NCI-H2029 (cell line): Measurements from ENCODE around the gene BNC2.

ENCODE experiments used
- DNase-seq: peaks from one replicate; lab custom pipeline; 2025; lab: John Stamatoyannopoulos, UW

The BNC2 gene

DNA sequence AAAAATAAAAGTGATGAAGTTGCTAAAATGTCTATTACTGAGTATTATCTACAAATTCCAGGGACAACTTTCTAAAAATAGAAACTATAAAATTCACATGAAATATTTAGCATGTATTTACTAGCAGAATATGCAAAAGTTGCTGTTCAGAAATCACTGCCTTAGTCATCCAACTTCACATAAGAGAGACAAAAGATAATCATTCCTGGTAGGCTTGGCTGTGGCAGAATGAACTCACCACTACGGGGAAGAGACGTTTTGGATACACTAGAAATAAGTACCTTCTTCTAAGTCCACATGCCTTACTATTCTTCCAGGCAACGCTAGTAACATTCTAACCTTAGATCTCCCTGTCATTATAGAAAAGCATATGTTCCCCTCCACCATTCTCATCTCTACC, 272.2 kb downstream of the BNC2 start:
- no peak for DNase-seq

DNA sequence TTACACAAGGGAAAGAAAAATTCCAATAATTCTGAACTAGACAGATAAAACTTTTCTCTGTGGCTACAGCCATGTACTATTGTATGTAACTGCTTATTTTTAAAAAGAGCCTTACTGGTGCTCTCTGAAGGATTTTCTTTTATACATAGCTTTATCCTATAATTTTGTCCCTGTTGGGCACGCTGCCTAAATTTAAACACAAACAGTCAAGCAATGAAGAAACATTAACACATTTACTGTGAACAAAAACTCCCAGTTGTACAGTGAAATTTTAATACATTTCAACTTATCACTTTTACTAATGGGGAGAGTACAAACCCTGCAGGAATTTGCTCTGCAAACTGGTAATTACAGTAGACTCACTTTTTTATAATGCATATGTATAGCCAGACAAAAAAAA, 273.3 kb downstream of the BNC2 start:
- no peak for DNase-seq

DNA sequence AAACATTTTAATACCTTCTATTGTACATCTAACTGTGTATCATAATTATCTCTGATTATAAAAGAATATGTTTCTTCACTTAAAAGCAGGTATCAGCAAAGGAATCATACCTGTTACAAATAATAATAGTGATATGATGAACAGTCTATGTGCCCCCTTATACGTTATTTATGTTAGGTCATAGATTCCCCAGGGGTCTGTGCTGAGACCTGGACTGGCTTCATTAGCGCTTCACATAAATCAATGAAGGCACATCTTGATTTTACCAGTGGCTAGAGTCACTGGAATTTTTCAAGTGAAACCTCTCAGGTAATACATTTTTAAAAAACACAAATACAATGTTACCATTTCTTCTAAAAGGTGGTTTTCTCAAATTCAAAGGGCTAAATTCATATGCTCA, 275.2 kb downstream of the BNC2 start:
- DNase-seq, result no peak

DNA sequence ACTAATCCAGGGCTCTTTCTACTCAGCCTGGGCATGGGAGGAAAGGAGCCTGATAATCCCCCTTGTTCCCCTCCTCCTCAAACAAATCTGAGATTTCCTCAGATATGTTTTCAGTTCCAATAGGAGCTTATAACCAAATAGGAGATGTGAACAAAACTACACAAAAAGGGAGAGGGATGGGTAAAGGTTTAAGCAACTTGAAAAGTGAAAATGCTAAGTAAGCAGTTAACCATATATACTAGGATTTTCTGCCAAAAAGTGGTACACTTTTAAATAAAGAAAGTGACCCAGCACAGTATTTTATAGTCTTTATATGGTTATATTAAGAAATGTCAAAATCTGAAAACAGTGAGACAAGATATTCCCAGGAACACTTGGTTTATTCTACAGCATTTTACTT, 275.7 kb downstream of the BNC2 start:
- DNase-seq, result no peak

GRCh38 chr9:16593746-16594145, 276.7 kb downstream of the BNC2 start:
- DNase-seq, result no peak

GRCh38 chr9:16591092-16591491, 279.4 kb downstream of the BNC2 start:
- no peak for DNase-seq

DNA sequence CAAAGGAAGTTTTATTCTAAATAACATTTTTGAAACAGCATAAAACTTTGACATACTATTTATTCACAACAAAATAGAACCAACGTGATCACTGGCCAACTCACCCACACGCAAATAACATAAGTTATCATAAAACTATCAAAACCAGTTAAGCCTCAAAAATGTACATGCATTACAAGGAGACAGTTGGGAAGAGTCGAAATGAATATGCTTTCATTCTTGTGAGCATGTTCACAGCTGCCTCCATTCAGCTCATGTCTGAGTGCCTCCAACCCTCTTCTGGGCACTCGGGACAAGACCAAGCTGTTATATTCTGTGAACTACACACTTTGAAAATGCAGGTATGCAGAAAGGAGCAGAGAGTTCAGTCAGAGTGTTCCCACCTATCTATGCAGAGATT, 284.9 kb downstream of the BNC2 start:
- no peak for DNase-seq

- no peak for DNase-seq
Observed at GRCh38 chr9:16579872-16580432, 290.5 kb downstream of the BNC2 start.

- DNase-seq, result no peak
Observed at GRCh38 chr9:16575986-16576245, 294.6 kb downstream of the BNC2 start.

GRCh38 chr9:16575142-16575985, 295.1 kb downstream of the BNC2 start:
- no peak for DNase-seq

GRCh38 chr9:16572005-16572734, 298.3 kb downstream of the BNC2 start:
- no peak for DNase-seq

GRCh38 chr9:16571127-16571802, 299.2 kb downstream of the BNC2 start:
- DNase-seq, result no peak

DNA sequence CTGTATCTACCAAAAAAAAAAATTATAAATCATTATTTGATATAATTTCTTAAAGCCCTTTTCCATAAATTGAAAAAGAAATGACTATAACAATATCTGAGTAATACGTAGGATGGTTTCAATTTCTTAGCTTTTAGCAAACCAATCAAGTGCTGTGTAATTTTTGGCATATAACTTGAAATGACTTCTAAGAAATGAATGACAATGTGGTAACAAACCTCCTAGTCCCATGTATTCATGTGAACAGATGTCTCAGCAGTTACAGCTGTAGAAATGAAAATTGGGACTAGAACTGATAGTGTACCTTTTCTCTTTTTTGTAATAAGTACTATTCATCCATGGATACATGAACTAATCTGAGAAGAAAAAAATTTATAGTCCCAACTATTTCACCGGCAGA, 307.0 kb downstream of the BNC2 start:
- DNase-seq, result no peak

DNA sequence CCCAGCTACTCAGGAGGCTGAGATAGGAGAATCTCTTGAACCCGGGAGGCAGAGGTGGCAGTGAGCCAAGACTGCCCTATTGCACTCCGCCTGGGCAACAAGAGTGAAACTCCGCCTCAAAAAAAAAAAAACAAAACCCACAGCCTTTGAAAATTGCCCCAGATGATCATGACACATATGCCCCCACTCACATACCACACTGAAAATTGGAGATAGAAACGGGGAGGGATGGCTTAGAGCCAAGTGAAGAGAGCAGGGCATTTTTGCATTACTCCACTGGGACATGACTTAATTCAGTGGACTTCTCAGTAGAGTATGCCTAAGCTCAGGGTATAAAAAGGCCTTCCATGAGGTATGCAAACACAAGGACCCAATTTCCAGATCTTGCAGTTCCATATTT, 309.3 kb downstream of the BNC2 start:
- DNase-seq, result no peak

DNA sequence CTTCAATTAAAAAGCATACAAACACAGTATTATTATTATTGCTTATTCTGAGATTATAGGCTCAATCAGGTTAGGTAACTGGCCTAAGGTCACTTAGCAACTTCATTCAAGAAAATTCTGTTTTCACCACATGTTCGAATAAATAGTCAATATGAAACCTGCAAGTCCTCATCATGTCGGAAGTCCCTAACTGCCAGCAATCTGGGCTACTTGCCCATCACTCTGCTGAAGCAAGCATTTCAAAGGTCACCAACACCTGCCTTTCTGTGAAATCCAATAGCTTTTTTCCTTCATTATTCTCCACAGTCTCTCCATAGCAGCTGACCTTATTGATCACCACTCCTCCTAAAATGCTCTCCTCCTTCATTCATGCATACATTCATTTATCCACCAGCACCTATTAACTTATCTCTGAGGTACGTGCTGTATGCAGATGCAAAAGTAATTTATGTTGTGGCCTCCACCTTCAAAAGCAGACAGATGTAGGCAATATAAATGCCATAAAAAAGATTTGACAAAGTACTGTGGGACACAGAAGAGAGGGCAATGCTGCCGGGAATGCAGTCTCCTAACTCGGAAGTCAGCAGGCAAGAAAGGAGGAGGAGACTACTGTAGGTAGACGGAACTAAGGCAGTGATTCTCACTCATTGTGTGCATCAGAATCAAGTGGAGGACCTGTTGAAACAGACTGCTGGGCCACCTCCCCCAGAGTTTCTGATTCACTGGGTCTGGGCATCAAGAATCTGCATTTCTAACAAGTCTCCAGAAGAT, 310.9 kb downstream of the BNC2 start:
- no peak for DNase-seq

- DNase-seq, result no peak
Observed at GRCh38 chr9:16555802-16556201, 314.7 kb downstream of the BNC2 start.

- DNase-seq, result no peak
Observed at GRCh38 chr9:16553869-16554540, 316.5 kb downstream of the BNC2 start.

- DNase-seq, result no peak
Observed at GRCh38 chr9:16552252-16552651, 318.2 kb downstream of the BNC2 start.

- DNase-seq, result no peak
Observed at GRCh38 chr9:16551692-16552091, 318.8 kb downstream of the BNC2 start.

- DNase-seq, result no peak
Observed at GRCh38 chr9:16545639-16546038, 324.8 kb downstream of the BNC2 start.

DNA sequence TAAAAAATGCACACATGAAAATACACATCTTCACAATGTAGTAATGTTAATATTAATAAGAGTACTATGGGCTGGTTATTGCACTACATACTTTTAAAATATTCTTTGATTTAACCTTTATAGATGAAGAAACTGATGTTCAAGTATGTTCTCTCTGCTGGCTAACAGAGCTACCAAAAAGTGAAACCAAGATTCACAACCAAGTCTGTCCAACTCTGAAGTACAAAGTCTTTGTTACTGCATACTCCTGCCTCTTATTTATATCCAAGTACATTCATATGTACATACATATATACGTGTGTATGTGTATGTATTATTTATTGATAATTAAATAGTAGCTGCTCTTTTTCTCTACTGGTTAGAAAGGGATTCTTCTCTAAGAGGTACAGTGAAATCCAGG, 325.6 kb downstream of the BNC2 start:
- no peak for DNase-seq

- DNase-seq, result no peak
Observed at GRCh38 chr9:16543686-16544085, 326.8 kb downstream of the BNC2 start.
